A673 (cell line): Measurements from ENCODE around the gene KCNT2. TPM values are rescaled to one million over a fixed set of nuclear protein-coding genes. Genes with fewer than 3 reads are reported as not detected.

ENCODE experiments used
- BruUV-seq: library from RNA; stranded (reverse); fragments of 400-500 nt; replicated peaks from 2 replicates; lab custom pipeline; 2021; lab: Mats Ljungman, UMichigan
- CTCF ChIA-PET: fragments of 300-600 bp; sonication (Branson Sonifier 250); formaldehyde crosslinking; loops from one replicate; lab custom pipeline; 2022; ENCODE audit warnings: antibody characterized with exemption; lab: Charles Lee
- POLR2A ChIA-PET: fragments of 300-600 bp; sonication (Branson Sonifier 250); formaldehyde crosslinking; loops from one replicate; lab custom pipeline; 2022; ENCODE audit warnings: antibody characterized with exemption; ENCODE audit not compliant: low non-redundant PET; lab: Charles Lee
- DNase-seq: peaks from one replicate; pipeline ENCODE4 v3.0.0-alpha.2; 2015; ENCODE audit warnings: low spot score
- H3K27ac ChIP-seq: fragments of 200-600 bp; sonication (generic); 2 replicates; pipeline ENCODE4 v1.5.1; 2016; ENCODE audit warnings: mixed run types, low read depth, mild to moderate bottlenecking, mixed read lengths, antibody characterized with exemption, low read length; ENCODE audit not compliant: poor library complexity, severe bottlenecking
- H3K27me3 ChIP-seq: fragments of 200-600 bp; sonication (generic); replicated peaks from 2 replicates; pipeline ENCODE4 v1.6.1; 2017; ENCODE audit warnings: mixed run types, low read depth, mild to moderate bottlenecking, mixed read lengths, antibody characterized with exemption, low read length; ENCODE audit not compliant: insufficient read depth, poor library complexity
- H3K36me3 ChIP-seq: fragments of 200-600 bp; sonication (generic); 2 replicates; pipeline ENCODE4 v1.6.1; 2016; ENCODE audit warnings: mixed run types, mild to moderate bottlenecking, mixed read lengths, antibody characterized with exemption, low read length; ENCODE audit not compliant: insufficient read depth, poor library complexity, severe bottlenecking
- H3K4me1 ChIP-seq: fragments of 200-600 bp; sonication (generic); 2 replicates; pipeline ENCODE4 v1.6.1; 2017; ENCODE audit warnings: mixed run types, mild to moderate bottlenecking, mixed read lengths, antibody characterized with exemption, low read length; ENCODE audit not compliant: insufficient read depth, poor library complexity, severe bottlenecking
- H3K4me3 ChIP-seq: fragments of 200-600 bp; sonication (generic); 2 replicates; pipeline ENCODE4 v1.5.1; 2016; ENCODE audit warnings: low read depth, mixed run types, mild to moderate bottlenecking, mixed read lengths, low read length; ENCODE audit not compliant: poor library complexity, severe bottlenecking
- H3K9me3 ChIP-seq: fragments of 200-600 bp; sonication (generic); 2 replicates; pipeline ENCODE4 v1.6.1; 2016; ENCODE audit warnings: mixed run types, low read depth, mild to moderate bottlenecking, mixed read lengths, antibody characterized with exemption, low read length; ENCODE audit not compliant: poor library complexity, severe bottlenecking
- EZH2 ChIP-seq: fragments of 200-600 bp; sonication (generic); IDR thresholded peaks from 2 replicates; pipeline ENCODE4 v1.6.1; 2017; ENCODE audit warnings: borderline replicate concordance, low read depth, mild to moderate bottlenecking, mixed read lengths, antibody characterized with exemption, low read length; ENCODE audit not compliant: poor library complexity, severe bottlenecking
- intact Hi-C: fragments of 100-400 bp; cut with micrococcal nuclease; formaldehyde crosslinking; loops from one replicate; pipeline ENCODE4 v1.10.0; 2022; ENCODE audit not compliant: unreplicated experiment
- total RNA-seq: library from RNA; stranded (reverse); gene quantifications from 2 replicates; pipeline ENCODE4 v1.2.3, GENCODE V29; 2021
- TF ChIP-seq, protein P1 (sequence below): fragments of 300-800, 200-600 bp; sonication (generic); conservative IDR thresholded peaks from 2 replicates; pipeline ENCODE4 v1.5.1; 2017; ENCODE audit warnings: low read depth, mild to moderate bottlenecking, antibody characterized with exemption, low read length, moderate library complexity, mixed read lengths

Gene KCNT2
- total RNA-seq, 1 experiment from 2014 or later = 1.2 TPM

DNA sequence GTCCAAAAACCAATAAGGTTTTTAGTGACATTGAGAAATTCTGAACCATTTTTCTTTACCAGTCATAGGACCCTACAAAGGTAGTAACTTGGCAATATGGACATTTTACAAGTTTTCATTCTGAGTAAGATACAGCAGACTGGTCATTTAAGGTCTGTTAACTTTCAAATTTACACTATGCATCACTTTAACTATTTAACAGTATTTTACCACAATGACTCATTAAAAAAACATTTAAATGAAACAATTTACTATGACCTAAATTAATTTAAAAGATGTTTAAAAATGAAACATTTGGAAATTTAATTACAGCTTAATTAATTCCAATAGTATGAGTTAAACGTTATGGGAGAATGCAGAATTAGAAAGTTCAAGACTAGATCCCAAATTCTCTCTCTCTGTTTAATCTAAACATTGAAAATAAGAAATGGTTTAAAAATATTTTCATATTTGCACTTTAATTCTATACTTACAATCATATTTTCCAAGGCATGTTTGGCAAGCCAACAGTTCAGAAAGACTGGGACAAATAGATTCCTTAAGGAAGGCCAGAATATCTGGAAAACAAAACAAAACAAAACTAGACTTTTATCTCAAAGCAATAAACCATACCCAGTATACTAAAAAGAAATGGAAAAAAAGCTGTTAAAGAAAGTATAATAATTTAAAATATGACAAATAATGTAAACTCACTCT, 140.9 kb downstream of the KCNT2 start:
- no peaks in the 10 kb centered on the region for H3K36me3 ChIP-seq
- no peak for DNase-seq
- BruUV-seq = no TSS peak
- no peaks in the 10 kb centered on the region for H3K9me3 ChIP-seq
- ChIA-PET CTCF (no interaction called here), POLR2A (no interaction called here)
- intact Hi-C loops = no loop called here
- no peak overlapping the region for H3K27ac ChIP-seq
- H3K4me3 ChIP-seq = no peak overlapping the region
- H3K27me3 ChIP-seq = no peaks in the 10 kb centered on the region
- TF ChIP-seq EZH2 = no peak
- TF ChIP-seq, protein P1, sequence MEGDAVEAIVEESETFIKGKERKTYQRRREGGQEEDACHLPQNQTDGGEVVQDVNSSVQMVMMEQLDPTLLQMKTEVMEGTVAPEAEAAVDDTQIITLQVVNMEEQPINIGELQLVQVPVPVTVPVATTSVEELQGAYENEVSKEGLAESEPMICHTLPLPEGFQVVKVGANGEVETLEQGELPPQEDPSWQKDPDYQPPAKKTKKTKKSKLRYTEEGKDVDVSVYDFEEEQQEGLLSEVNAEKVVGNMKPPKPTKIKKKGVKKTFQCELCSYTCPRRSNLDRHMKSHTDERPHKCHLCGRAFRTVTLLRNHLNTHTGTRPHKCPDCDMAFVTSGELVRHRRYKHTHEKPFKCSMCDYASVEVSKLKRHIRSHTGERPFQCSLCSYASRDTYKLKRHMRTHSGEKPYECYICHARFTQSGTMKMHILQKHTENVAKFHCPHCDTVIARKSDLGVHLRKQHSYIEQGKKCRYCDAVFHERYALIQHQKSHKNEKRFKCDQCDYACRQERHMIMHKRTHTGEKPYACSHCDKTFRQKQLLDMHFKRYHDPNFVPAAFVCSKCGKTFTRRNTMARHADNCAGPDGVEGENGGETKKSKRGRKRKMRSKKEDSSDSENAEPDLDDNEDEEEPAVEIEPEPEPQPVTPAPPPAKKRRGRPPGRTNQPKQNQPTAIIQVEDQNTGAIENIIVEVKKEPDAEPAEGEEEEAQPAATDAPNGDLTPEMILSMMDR = no peak
- H3K4me1 ChIP-seq = no peaks in the 10 kb centered on the region

GRCh38 chr1:196466654-196467053, 141.6 kb downstream of the KCNT2 start:
- CTCF ChIA-PET = no interaction called here
- Histone ChIP-seq H3K9me3 (no peaks in the 10 kb centered on the region), H3K36me3 (no peaks in the 10 kb centered on the region), H3K27me3 (no peaks in the 10 kb centered on the region), H3K4me1 (no peaks in the 10 kb centered on the region), H3K27ac (no peak overlapping the region), H3K4me3 (no peak overlapping the region)
- intact Hi-C loops = no loop called here
- TF ChIP-seq, protein P1 = no peak
- no peak for TF ChIP-seq EZH2
- POLR2A ChIA-PET = no interaction called here
- no TSS peak for BruUV-seq
- no peak for DNase-seq

DNA sequence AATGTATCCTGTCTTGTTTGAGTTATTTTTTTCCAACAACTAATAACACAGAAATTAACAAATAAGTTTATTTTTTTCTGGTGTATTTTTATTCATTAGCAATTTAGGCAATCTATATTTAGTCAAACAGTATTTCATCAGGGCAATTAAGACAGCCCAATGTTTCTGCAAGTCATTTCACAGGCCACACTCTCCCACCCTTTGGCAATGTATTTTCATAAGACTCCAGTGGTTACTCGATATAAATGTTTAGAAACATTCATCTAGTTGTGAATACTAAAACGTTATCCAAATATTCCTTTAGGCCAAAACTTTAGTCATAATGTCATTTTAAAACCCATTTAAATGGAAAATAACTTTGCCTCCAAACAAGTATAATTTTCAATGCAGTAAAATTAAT, 142.1 kb downstream of the KCNT2 start:
- no peak overlapping the region for H3K27ac ChIP-seq
- POLR2A ChIA-PET = no interaction called here

More for the DNA sequence above, 142.1 kb downstream of the KCNT2 start:
- DNase-seq = no peak
- BruUV-seq = no TSS peak
- Histone ChIP-seq H3K9me3 (no peaks in the 10 kb centered on the region), H3K4me1 (no peaks in the 10 kb centered on the region), H3K36me3 (no peaks in the 10 kb centered on the region), H3K4me3 (no peak overlapping the region), H3K27me3 (no peaks in the 10 kb centered on the region)
- TF ChIP-seq, protein P1 = no peak
- TF ChIP-seq EZH2 = no peak
- intact Hi-C loops = no loop called here
- CTCF ChIA-PET = no interaction called here
